Gastroesophageal sphincter (tissue), 3 donors: Measurements from ENCODE around the gene SDCBP2.

Source experiments
- CTCF ChIP-seq, 4 experiments: fragments of 200-600 bp in 2 of 4; fragments of 450-650 bp in 2 of 4; sonication (generic) in 1 of 4; IDR thresholded peaks; one replicate each; pipeline ENCODE4 v1.5.1; 2017 to 2019; ENCODE audit warnings: antibody characterized with exemption in 4 of 4, mild to moderate bottlenecking in 2 of 4, moderate library complexity in 2 of 4
- EP300 ChIP-seq: sonication (generic); formaldehyde crosslinking; IDR thresholded peaks from one replicate; pipeline ENCODE4 v1.6.1; 2017; ENCODE audit warnings: antibody characterized with exemption, mild to moderate bottlenecking
- POLR2A ChIP-seq, 2 donors: fragments of 450-650 bp; IDR thresholded peaks; one replicate each; pipeline ENCODE4 v1.6.1; 2017; ENCODE audit warnings: antibody characterized with exemption in 2 of 2, mild to moderate bottlenecking in 2 of 2, moderate library complexity in 1 of 2
- POLR2AphosphoS5 ChIP-seq: sonication (generic); formaldehyde crosslinking; IDR thresholded peaks from one replicate; pipeline ENCODE4 v1.6.1; 2017; ENCODE audit warnings: antibody characterized with exemption

DNA sequence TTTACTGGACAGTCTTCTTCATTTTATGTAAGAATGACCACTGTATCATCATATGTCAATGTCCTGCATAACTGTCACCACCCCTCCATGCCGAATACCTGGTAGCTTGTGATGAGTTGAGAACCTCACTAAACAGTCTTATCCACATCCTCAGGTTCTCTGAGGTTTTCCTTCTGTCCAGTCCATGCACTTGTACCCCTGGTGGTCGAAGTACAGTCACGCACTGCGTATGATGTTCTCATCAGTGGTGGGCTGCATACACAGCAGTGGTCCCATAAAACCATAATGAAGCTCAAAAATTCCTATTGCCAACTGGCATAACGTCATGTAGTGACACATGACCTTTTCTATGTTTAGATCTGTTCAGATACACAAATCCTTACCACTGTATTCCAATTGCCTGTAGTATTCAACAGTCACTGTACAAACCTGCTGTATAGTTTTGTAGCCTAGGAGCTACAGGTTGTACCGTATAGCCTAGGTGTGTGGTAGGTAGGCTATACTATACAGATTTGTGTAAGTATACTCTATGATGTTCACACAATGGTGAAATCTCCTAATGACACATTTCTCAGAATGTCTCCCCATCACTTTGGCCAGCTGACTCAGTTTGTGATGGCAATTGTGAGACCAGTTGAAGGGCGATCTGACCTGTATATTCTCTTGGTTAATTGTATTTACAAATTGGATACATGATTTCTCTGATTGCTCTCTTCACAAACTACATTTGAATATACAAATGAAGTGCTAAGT is 31.3 kb upstream of the SDCBP2 start:
- no peak for TF ChIP-seq CTCF (IDR thresholded peaks at IDR 0.05)
- TF ChIP-seq EP300 = no peak
- TF ChIP-seq POLR2AphosphoS5 = no peak
- TF ChIP-seq POLR2A (IDR thresholded peaks at IDR 0.05) = no peak
